ENCODE data around the gene SRCIN1.

DNA sequence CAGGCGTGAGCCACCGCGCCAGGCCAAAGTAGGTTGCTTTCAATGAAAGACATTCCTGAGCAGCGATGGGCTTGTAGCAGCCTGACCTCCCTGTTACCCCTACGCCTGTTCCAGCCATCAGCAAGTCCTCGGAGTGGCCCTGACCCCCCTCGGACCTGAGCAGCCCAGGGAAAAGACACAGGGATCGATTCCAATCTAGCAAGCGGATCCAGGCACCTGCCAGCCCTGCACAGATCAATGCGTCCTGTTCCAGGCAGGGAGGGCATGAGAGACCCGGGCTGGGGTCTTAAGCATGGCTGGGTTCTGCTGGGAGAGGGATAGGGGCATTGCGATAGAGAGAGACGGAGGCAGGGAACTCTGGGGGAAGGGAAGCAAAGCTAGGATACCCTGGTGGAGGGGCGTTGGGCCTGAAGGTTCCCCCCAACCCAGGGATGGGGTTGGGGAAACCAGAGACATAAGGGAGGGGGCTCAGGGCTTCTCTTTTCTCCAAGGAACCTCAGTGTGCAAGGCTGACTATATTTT, 21.9 kb downstream of the SRCIN1 start:
- TF ChIP-seq, protein P1, sequence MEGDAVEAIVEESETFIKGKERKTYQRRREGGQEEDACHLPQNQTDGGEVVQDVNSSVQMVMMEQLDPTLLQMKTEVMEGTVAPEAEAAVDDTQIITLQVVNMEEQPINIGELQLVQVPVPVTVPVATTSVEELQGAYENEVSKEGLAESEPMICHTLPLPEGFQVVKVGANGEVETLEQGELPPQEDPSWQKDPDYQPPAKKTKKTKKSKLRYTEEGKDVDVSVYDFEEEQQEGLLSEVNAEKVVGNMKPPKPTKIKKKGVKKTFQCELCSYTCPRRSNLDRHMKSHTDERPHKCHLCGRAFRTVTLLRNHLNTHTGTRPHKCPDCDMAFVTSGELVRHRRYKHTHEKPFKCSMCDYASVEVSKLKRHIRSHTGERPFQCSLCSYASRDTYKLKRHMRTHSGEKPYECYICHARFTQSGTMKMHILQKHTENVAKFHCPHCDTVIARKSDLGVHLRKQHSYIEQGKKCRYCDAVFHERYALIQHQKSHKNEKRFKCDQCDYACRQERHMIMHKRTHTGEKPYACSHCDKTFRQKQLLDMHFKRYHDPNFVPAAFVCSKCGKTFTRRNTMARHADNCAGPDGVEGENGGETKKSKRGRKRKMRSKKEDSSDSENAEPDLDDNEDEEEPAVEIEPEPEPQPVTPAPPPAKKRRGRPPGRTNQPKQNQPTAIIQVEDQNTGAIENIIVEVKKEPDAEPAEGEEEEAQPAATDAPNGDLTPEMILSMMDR (IDR thresholded peaks at IDR 0.05; ENCODE audit: insufficient read depth, low read length, poor library complexity, severe bottlenecking): no peak
- TF ChIP-seq EZH2phosphoT487 (conservative IDR thresholded peaks at IDR 0.05; ENCODE audit: low read length): no peak
